Mesendoderm (in vitro differentiated cells): ENCODE measurements around the gene CADPS2.

Experiments used
- DNase-seq: peaks from one replicate; pipeline ENCODE4 v3.0.0; 2013
- H2AK5ac ChIP-seq: 2 replicates; pipeline ENCODE4 v1.6.1; 2013; ENCODE audit warnings: low read length, inconsistent platforms
- H2BK120ac ChIP-seq: 2 replicates; pipeline ENCODE4 v1.6.1; 2013; ENCODE audit warnings: low read depth, mild to moderate bottlenecking, low read length, moderate library complexity, mixed read lengths
- H2BK15ac ChIP-seq: replicated peaks from 2 replicates; pipeline ENCODE4 v1.6.1; 2013; ENCODE audit warnings: low read depth, mild to moderate bottlenecking, moderate library complexity
- H2BK5ac ChIP-seq: 2 replicates; pipeline ENCODE4 v1.6.1; 2013; ENCODE audit warnings: low read length, inconsistent platforms
- H3K18ac ChIP-seq: 2 replicates; pipeline ENCODE4 v1.6.1; 2013; ENCODE audit warnings: mild to moderate bottlenecking, low read length, mixed read lengths
- H3K23ac ChIP-seq: one replicate; pipeline ENCODE4 v1.6.1; 2013; ENCODE audit warnings: low read length
- H3K27ac ChIP-seq: 2 replicates; pipeline ENCODE4 v1.5.1; 2013; ENCODE audit warnings: low read depth, mild to moderate bottlenecking, inconsistent platforms, low read length, moderate library complexity
- H3K27me3 ChIP-seq: 2 replicates; pipeline ENCODE4 v1.6.1; 2013; ENCODE audit warnings: low read length, control low read depth, mild to moderate bottlenecking, inconsistent platforms; ENCODE audit not compliant: insufficient read depth, poor library complexity
- H3K36me3 ChIP-seq: 2 replicates; pipeline ENCODE4 v1.6.1; 2013; ENCODE audit warnings: low read length, inconsistent platforms; ENCODE audit not compliant: control insufficient read depth, insufficient read depth
- H3K4ac ChIP-seq: one replicate; pipeline ENCODE4 v1.6.1; 2013; ENCODE audit warnings: low read depth, mild to moderate bottlenecking, low read length, moderate library complexity
- H3K4me1 ChIP-seq: 2 replicates; pipeline ENCODE4 v1.6.1; 2013; ENCODE audit warnings: low read depth, low read length, inconsistent platforms; ENCODE audit not compliant: control insufficient read depth
- H3K4me2 ChIP-seq: 2 replicates; pipeline ENCODE4 v1.6.1; 2013; ENCODE audit warnings: low read length
- H3K4me3 ChIP-seq: 2 replicates; pipeline ENCODE4 v1.5.1; 2013; ENCODE audit warnings: mild to moderate bottlenecking, low read length
- H3K56ac ChIP-seq: one replicate; pipeline ENCODE4 v1.6.1; 2013; ENCODE audit warnings: low read length
- H3K79me1 ChIP-seq: 2 replicates; pipeline ENCODE4 v1.6.1; 2013; ENCODE audit warnings: low read length, inconsistent platforms
- H3K79me2 ChIP-seq: 2 replicates; pipeline ENCODE4 v1.6.1; 2013; ENCODE audit warnings: mild to moderate bottlenecking, low read length; ENCODE audit not compliant: control insufficient read depth, insufficient read depth
- H3K9ac ChIP-seq: 2 replicates; pipeline ENCODE4 v1.6.1; 2013; ENCODE audit warnings: low read length, inconsistent platforms
- H4K5ac ChIP-seq: one replicate; pipeline ENCODE4 v1.6.1; 2013; ENCODE audit warnings: low read length
- H4K8ac ChIP-seq: one replicate; pipeline ENCODE4 v1.6.1; 2013; ENCODE audit warnings: low read depth, mild to moderate bottlenecking, control low read depth, low read length, moderate library complexity
- whole genome bisulfite sequencing: extraction: QIAGEN DNeasy Blood & Tissue Kit; methylation state at CpG from one replicate; pipeline ENCODE4 v1.1.7; 2013; ENCODE audit warnings: low lambda C conversion rate, missing lambda C conversion rate; ENCODE audit not compliant: insufficient coverage; ENCODE audit errors: extremely low coverage; 5-methylcytosine and 5-hydroxymethylcytosine counted together

CADPS2 gene

DNA sequence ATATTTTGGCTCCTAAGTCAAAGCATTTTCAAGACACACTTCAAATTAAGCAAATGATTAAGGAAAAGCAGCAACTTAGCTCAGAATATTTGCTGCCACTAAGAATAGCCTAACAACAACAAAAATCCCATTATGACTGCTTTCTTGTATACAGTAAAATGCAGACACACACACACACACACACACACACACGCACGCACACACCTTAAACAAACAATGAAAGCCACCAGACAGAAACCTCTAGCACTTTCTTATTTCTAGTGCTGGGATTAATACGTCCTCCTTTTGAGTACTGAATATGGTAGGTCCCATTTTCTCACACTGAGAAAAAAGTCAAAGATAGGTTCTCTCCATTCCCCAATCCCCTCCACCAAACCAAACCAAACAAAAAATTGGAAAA is 558.3 kb downstream of the CADPS2 start:
- H3K36me3 ChIP-seq = no peaks in the 10 kb centered on the region
- H3K9ac ChIP-seq = no peak overlapping the region
- no peak overlapping the region for H2BK15ac ChIP-seq
- no peak overlapping the region for H4K8ac ChIP-seq
- no peak overlapping the region for H2BK120ac ChIP-seq
- WGBS = no CpG with 5 or more reads among the region's 3 CpGs
- no peak overlapping the region for H3K56ac ChIP-seq
- H2AK5ac ChIP-seq = no peak overlapping the region
- no peaks in the 10 kb centered on the region for H3K79me1 ChIP-seq
- H3K4me2 ChIP-seq = no peak overlapping the region
- H3K4ac ChIP-seq = no peak overlapping the region
- H2BK5ac ChIP-seq = no peak overlapping the region
- DNase-seq = no peak
- no peaks in the 10 kb centered on the region for H3K79me2 ChIP-seq
- H3K27me3 ChIP-seq = no peaks in the 10 kb centered on the region
- no peak overlapping the region for H3K27ac ChIP-seq
- H3K4me3 ChIP-seq = no peak overlapping the region
- H3K18ac ChIP-seq = no peak overlapping the region
- no peak overlapping the region for H4K5ac ChIP-seq
- H3K23ac ChIP-seq = no peak overlapping the region
- no peaks in the 10 kb centered on the region for H3K4me1 ChIP-seq

DNA sequence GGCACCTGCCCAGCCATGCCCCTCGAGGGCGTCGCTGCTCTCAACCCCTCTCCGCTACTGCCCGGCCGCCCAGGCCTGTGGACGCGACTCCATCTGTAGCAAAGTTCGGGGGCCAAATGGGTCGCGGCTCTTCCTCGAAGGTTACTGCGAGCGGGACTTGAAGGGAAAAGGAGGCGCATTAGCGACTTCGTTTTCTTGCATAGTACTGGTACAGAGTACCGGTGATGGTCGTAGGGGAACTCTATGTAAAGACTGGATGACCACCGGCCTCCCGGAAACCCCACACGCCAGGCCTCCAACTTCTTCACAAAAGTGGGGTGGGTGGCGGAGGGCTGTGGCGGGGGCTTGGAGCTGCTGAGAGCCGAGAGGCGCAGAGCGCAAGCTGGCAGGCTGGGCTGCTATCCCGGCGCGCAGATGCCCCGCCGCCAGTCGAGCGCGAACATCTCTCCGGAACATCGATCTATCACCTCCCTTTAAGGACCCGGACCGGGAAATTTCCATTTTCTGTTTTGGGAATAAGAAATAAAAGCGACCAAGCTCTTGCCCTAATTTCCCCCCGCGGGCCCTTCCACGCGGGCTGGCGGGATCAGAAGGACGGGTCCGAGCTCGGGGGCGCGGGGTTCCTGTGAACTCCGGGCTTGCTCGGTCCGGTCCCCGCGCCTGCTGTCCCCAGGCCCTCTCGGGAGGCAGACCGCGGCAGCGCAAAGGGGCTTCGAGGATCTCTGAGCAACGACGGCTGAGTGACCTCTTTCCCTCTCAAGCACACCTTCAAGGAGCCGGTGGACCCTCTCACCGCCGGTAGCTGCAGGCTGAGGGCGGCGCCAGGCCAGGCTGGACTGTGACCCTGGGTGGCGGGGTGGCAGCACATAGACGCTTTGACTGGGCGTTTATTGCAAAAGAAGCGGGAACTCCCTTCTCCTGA is 569.5 kb downstream of the CADPS2 start:
- no peak for DNase-seq
- Histone ChIP-seq H2AK5ac (no peak overlapping the region), H4K5ac (no peak overlapping the region), H3K23ac (no peak overlapping the region), H3K4me2 (peak overlapping the region; percentile 20), H3K36me3 (no peaks in the 10 kb centered on the region), H4K8ac (no peak overlapping the region), H2BK5ac (no peak overlapping the region), H3K56ac (peak overlapping the region; percentile 49), H3K79me2 (no peaks in the 10 kb centered on the region), H3K4me1 (peaks cover 3% of the 10 kb centered on the region), H3K4ac (no peak overlapping the region), H3K79me1 (no peaks in the 10 kb centered on the region), H2BK15ac (no peak overlapping the region), H3K4me3 (no peak overlapping the region), H3K18ac (no peak overlapping the region), H3K27ac (no peak overlapping the region), H3K9ac (peak overlapping the region; percentile 12), H3K27me3 (peaks cover 42% of the 10 kb centered on the region), H2BK120ac (no peak overlapping the region)
- WGBS = no CpG with 5 or more reads among the region's 71 CpGs

GRCh38 chr7:122315507-122316466 is 570.5 kb downstream of the CADPS2 start:
- H4K5ac ChIP-seq = no peak overlapping the region
- H3K4me1 ChIP-seq = peaks cover 3% of the 10 kb centered on the region
- no peak overlapping the region for H3K4me3 ChIP-seq
- H2BK5ac ChIP-seq = no peak overlapping the region
- no peaks in the 10 kb centered on the region for H3K36me3 ChIP-seq
- no peaks in the 10 kb centered on the region for H3K79me2 ChIP-seq
- no peak overlapping the region for H4K8ac ChIP-seq
- no peaks in the 10 kb centered on the region for H3K79me1 ChIP-seq
- DNase-seq = peak; percentile 59
- no peak overlapping the region for H3K23ac ChIP-seq
- H2AK5ac ChIP-seq = no peak overlapping the region
- H3K18ac ChIP-seq = no peak overlapping the region
- peak overlapping the region; percentile 20 for H3K4me2 ChIP-seq
- no peak overlapping the region for H3K27ac ChIP-seq
- no peak overlapping the region for H2BK15ac ChIP-seq
- no peak overlapping the region for H3K4ac ChIP-seq
- H2BK120ac ChIP-seq = no peak overlapping the region
- H3K27me3 ChIP-seq = peaks cover 44% of the 10 kb centered on the region
- WGBS = no CpG with 5 or more reads among the region's 25 CpGs
- no peak overlapping the region for H3K56ac ChIP-seq
- H3K9ac ChIP-seq = no peak overlapping the region

DNA sequence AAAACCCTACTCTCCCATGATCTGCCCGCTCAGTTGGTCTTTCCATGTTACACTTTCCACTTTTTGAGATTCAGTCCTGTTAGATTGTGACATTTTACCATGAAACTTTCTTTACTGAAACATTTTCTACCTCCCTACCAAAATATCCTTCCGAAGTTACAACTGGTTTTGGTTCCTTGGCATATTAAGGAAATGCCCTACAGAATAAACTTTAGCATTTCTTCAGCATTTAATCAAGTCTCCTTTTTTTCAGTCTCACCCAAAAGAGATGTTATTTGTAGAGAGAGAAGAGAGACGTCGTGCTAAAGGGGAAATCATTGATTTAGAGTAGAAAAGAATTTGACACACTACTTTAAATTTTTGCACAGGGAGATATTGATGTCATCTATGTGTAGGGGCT is 572.0 kb downstream of the CADPS2 start:
- Histone ChIP-seq H3K79me1 (no peaks in the 10 kb centered on the region), H4K5ac (no peak overlapping the region), H3K79me2 (no peaks in the 10 kb centered on the region), H4K8ac (no peak overlapping the region), H2BK15ac (no peak overlapping the region), H3K56ac (no peak overlapping the region), H2BK120ac (no peak overlapping the region), H3K36me3 (no peaks in the 10 kb centered on the region), H3K4me1 (peaks cover 8% of the 10 kb centered on the region), H3K18ac (no peak overlapping the region), H3K23ac (no peak overlapping the region), H3K9ac (no peak overlapping the region), H2BK5ac (no peak overlapping the region), H3K4ac (no peak overlapping the region), H3K27ac (no peak overlapping the region), H3K4me2 (no peak overlapping the region), H3K27me3 (peaks cover 44% of the 10 kb centered on the region), H2AK5ac (no peak overlapping the region), H3K4me3 (no peak overlapping the region)
- WGBS = no CpG with 5 or more reads among the region's 4 CpGs
- DNase-seq = no peak

GRCh38 chr7:122312789-122313188 is 573.5 kb downstream of the CADPS2 start:
- H3K79me2 ChIP-seq = no peaks in the 10 kb centered on the region
- no peaks in the 10 kb centered on the region for H3K79me1 ChIP-seq
- H3K4ac ChIP-seq = no peak overlapping the region
- no peak overlapping the region for H3K27ac ChIP-seq
- no CpG with 5 or more reads among the region's 3 CpGs for WGBS
- H3K9ac ChIP-seq = no peak overlapping the region
- H2AK5ac ChIP-seq = no peak overlapping the region
- no peak overlapping the region for H2BK15ac ChIP-seq
- H3K4me3 ChIP-seq = no peak overlapping the region
- no peak overlapping the region for H3K4me2 ChIP-seq
- no peak overlapping the region for H4K5ac ChIP-seq
- H3K18ac ChIP-seq = no peak overlapping the region
- H2BK120ac ChIP-seq = no peak overlapping the region
- H3K56ac ChIP-seq = no peak overlapping the region
- H2BK5ac ChIP-seq = no peak overlapping the region
- no peak overlapping the region for H4K8ac ChIP-seq
- H3K23ac ChIP-seq = no peak overlapping the region
- H3K27me3 ChIP-seq = peaks cover 42% of the 10 kb centered on the region
- peaks cover 10% of the 10 kb centered on the region for H3K4me1 ChIP-seq
- no peaks in the 10 kb centered on the region for H3K36me3 ChIP-seq
- no peak for DNase-seq
